H1 (cell line): Measurements from ENCODE around the gene OCIAD1. TPM values are rescaled to one million over a fixed set of nuclear protein-coding genes. Genes with fewer than 3 reads are reported as not detected.

Experiments used
- CTCF ChIA-PET: fragments of 300-600 bp; sonication (Branson Sonifier 250); formaldehyde crosslinking; loops from one replicate; lab custom pipeline; 2021; ENCODE audit not compliant: partially characterized antibody; lab: Charles Lee
- POLR2A ChIA-PET: fragments of 300-600 bp; sonication (Branson Sonifier 250); formaldehyde crosslinking; loops from one replicate; lab custom pipeline; 2021; ENCODE audit warnings: inconsistent platforms; ENCODE audit not compliant: partially characterized antibody; lab: Charles Lee
- DNase-seq, 2 experiments: peaks; one replicate each; pipeline versions ENCODE4 v3.0.0 to v3.0.0-alpha.2; 2010 to 2022; ENCODE audit warnings: low spot score in 2 of 2, low read depth in 1 of 2, mixed read lengths in 1 of 2
- FAIRE-seq: peaks from 2 replicates; lab custom pipeline; 2011; peaks lifted over from hg19 to GRCh38; lab: Jason Lieb, UNC
- H2AFZ ChIP-seq: 2 replicates; pipeline ENCODE4 v1.8.1; 2012; ENCODE audit warnings: low read length, inconsistent platforms
- H2AK5ac ChIP-seq: 2 replicates; pipeline ENCODE4 v1.6.1; 2013; ENCODE audit warnings: low read depth, low read length
- H2BK120ac ChIP-seq: replicated peaks from 2 replicates; pipeline ENCODE3; 2013; ENCODE audit warnings: low read depth, low read length, inconsistent platforms
- H2BK12ac ChIP-seq: 2 replicates; pipeline ENCODE4 v1.6.1; 2013; ENCODE audit warnings: low read depth, low read length
- H2BK15ac ChIP-seq: 2 replicates; pipeline ENCODE4 v1.6.1; 2013; ENCODE audit warnings: low read length
- H2BK20ac ChIP-seq: 2 replicates; pipeline ENCODE4 v1.6.1; 2013; ENCODE audit warnings: low read length
- H2BK5ac ChIP-seq: 2 replicates; pipeline ENCODE4 v1.6.1; 2013; ENCODE audit warnings: low read depth, low read length
- H3K14ac ChIP-seq: 2 replicates; pipeline ENCODE4 v1.6.1; 2013; ENCODE audit warnings: inconsistent platforms; ENCODE audit not compliant: insufficient read length
- H3K18ac ChIP-seq: 2 replicates; pipeline ENCODE4 v1.6.1; 2013; ENCODE audit warnings: low read length; ENCODE audit errors: extremely low read depth
- H3K23ac ChIP-seq: 2 replicates; pipeline ENCODE4 v1.6.1; 2013; ENCODE audit warnings: inconsistent platforms; ENCODE audit not compliant: insufficient read length
- H3K23me2 ChIP-seq: 2 replicates; pipeline ENCODE4 v1.6.1; 2013; ENCODE audit warnings: low read depth, low read length
- H3K27ac ChIP-seq: 2 replicates; pipeline ENCODE4 v1.6.1; 2011; ENCODE audit warnings: low read depth, low read length, inconsistent platforms
- H3K27me3 ChIP-seq, 4 experiments: replicated peaks in 1 of 4; 1 replicate in 1 of 4; 2 replicates in 3 of 4; pipeline versions ENCODE4 v1.6.1 to v1.8.1; 2011 to 2013; ENCODE audit warnings: low read length in 3 of 4, mild to moderate bottlenecking in 3 of 4, inconsistent platforms in 2 of 4, mixed read lengths in 2 of 4, moderate library complexity in 1 of 4; ENCODE audit not compliant: control insufficient read depth in 3 of 4, insufficient read depth in 3 of 4; ENCODE audit errors: extremely low read depth in 1 of 4
- H3K36me3 ChIP-seq, 4 experiments: 2 replicates each; pipeline versions ENCODE4 v1.6.1 to v1.8.1; 2011 to 2013; ENCODE audit warnings: mild to moderate bottlenecking in 4 of 4, low read length in 3 of 4, moderate library complexity in 2 of 4, control low read depth in 1 of 4, inconsistent platforms in 1 of 4; ENCODE audit not compliant: insufficient read depth in 4 of 4, control insufficient read depth in 2 of 4
- H3K4ac ChIP-seq: replicated peaks from 2 replicates; pipeline ENCODE3; 2013; ENCODE audit warnings: low read length, low read depth, mixed read lengths, inconsistent platforms; ENCODE audit not compliant: insufficient read length
- H3K4me1 ChIP-seq, 4 experiments: replicated peaks in 1 of 4; 1 replicate in 1 of 4; 2 replicates in 3 of 4; pipeline versions ENCODE4 v1.6.1 to v1.8.1; 2011 to 2013; ENCODE audit warnings: low read length in 3 of 4, inconsistent platforms in 2 of 4, mixed read lengths in 1 of 4; ENCODE audit not compliant: insufficient read depth in 4 of 4, control insufficient read depth in 3 of 4
- H3K4me2 ChIP-seq, 2 experiments: 2 replicates each; pipeline versions ENCODE4 v1.6.1 to v1.8.1; 2011 to 2013; ENCODE audit warnings: low read depth in 2 of 2, low read length in 2 of 2, control low read depth in 1 of 2, inconsistent platforms in 1 of 2, mild to moderate bottlenecking in 1 of 2; ENCODE audit not compliant: insufficient read depth in 1 of 2
- H3K4me3 ChIP-seq, 4 experiments: fragments of 200-600, 300-600 bp in 1 of 4; sonication (generic), shearing (Covaris generic), sonication (Bioruptor Twin) in 1 of 4; 2 replicates each; pipeline versions ENCODE4 v1.5.1 to v1.8.1; 2011 to 2016; ENCODE audit warnings: low read length in 4 of 4, low read depth in 3 of 4, control low read depth in 2 of 4, inconsistent platforms in 2 of 4, mild to moderate bottlenecking in 2 of 4, mixed read lengths in 1 of 4, moderate library complexity in 1 of 4; ENCODE audit not compliant: insufficient read depth in 2 of 4; ENCODE audit errors: extremely low read depth in 1 of 4
- H3K56ac ChIP-seq: replicated peaks from 2 replicates; pipeline ENCODE3; 2013; ENCODE audit warnings: low read depth, mild to moderate bottlenecking, mixed read lengths, low read length, inconsistent platforms; ENCODE audit not compliant: insufficient read length
- H3K79me1 ChIP-seq: 2 replicates; pipeline ENCODE4 v1.6.1; 2013; ENCODE audit warnings: low read depth, low read length, control low read depth
- H3K79me2 ChIP-seq, 2 experiments: 2 replicates each; pipeline versions ENCODE4 v1.6.1 to v1.8.1; 2012 to 2013; ENCODE audit warnings: low read length in 2 of 2, mild to moderate bottlenecking in 2 of 2, inconsistent platforms in 1 of 2; ENCODE audit not compliant: insufficient read depth in 2 of 2, control insufficient read depth in 1 of 2
- H3K9ac ChIP-seq, 4 experiments: replicated peaks in 1 of 4; 1 replicate in 1 of 4; 2 replicates in 3 of 4; pipeline versions ENCODE4 v1.6.1 to v1.8.1; 2011 to 2013; ENCODE audit warnings: low read depth in 3 of 4, low read length in 3 of 4, control low read depth in 2 of 4, mild to moderate bottlenecking in 2 of 4, moderate library complexity in 2 of 4, inconsistent platforms in 1 of 4; ENCODE audit errors: extremely low read depth in 1 of 4
- H3K9me3 ChIP-seq, 2 experiments: 2 replicates each; pipeline versions ENCODE4 v1.6.1 to v1.8.1; 2012 to 2013; ENCODE audit warnings: mild to moderate bottlenecking in 2 of 2, moderate library complexity in 2 of 2, control low read depth in 1 of 2, inconsistent platforms in 1 of 2, low read depth in 1 of 2, low read length in 1 of 2, mixed read lengths in 1 of 2; ENCODE audit not compliant: insufficient read depth in 2 of 2
- H4K20me1 ChIP-seq, 2 experiments: replicated peaks in 1 of 2; 2 replicates each; pipeline versions ENCODE3 to v1.8.1; 2011 to 2013; ENCODE audit warnings: inconsistent platforms in 2 of 2, low read length in 2 of 2, mild to moderate bottlenecking in 1 of 2; ENCODE audit not compliant: insufficient read depth in 2 of 2, control insufficient read depth in 1 of 2
- H4K5ac ChIP-seq: 2 replicates; pipeline ENCODE4 v1.6.1; 2013; ENCODE audit warnings: low read length, low read depth, mixed read lengths, inconsistent platforms; ENCODE audit not compliant: insufficient read length
- H4K8ac ChIP-seq: 2 replicates; pipeline ENCODE4 v1.8.0; 2013; ENCODE audit warnings: mild to moderate bottlenecking, moderate library complexity, low read length, inconsistent platforms; ENCODE audit not compliant: insufficient read depth; ENCODE audit errors: extremely low read depth
- H4K91ac ChIP-seq: replicated peaks from 2 replicates; pipeline ENCODE3; 2013; ENCODE audit warnings: low read length, mixed read lengths, inconsistent platforms; ENCODE audit not compliant: insufficient read length
- ATF2 ChIP-seq: IDR thresholded peaks from 2 replicates; pipeline ENCODE4 v1.6.1; 2012; ENCODE audit warnings: low read length, inconsistent platforms
- KDM1A ChIP-seq: fragments of 200-600, 300-600 bp; sonication (generic); IDR thresholded peaks from 2 replicates; pipeline ENCODE4 v1.7.1; 2016; ENCODE audit warnings: mild to moderate bottlenecking, low read length, borderline replicate concordance
- RNF2 ChIP-seq: fragments of 200-900, 300-1000 bp; sonication (generic); IDR thresholded peaks from 2 replicates; pipeline ENCODE4 v1.7.1; 2016; ENCODE audit warnings: borderline replicate concordance, low read depth, mild to moderate bottlenecking, antibody characterized with exemption, low read length; ENCODE audit not compliant: poor library complexity, severe bottlenecking; ENCODE audit errors: missing control alignments
- YY1 ChIP-seq: IDR thresholded peaks from 2 replicates; pipeline ENCODE4 v1.6.1; 2011; ENCODE audit warnings: low read depth, mild to moderate bottlenecking, low read length
- WGBS, 2 experiments: shearing (Covaris generic) in 1 of 2; methylation state at CpG; one replicate each; pipeline versions ENCODE4 v1.1.6 to v1.1.7; 2013 to 2015; ENCODE audit warnings: low lambda C conversion rate in 2 of 2, mixed read lengths in 2 of 2, inconsistent platforms in 1 of 2, low coverage in 1 of 2, missing lambda C conversion rate in 1 of 2; ENCODE audit not compliant: insufficient replicate concordance in 2 of 2, insufficient coverage in 1 of 2, insufficient read length in 1 of 2; ENCODE audit errors: extremely low coverage in 1 of 2, missing lambda C conversion rate in 1 of 2; 5-methylcytosine and 5-hydroxymethylcytosine counted together
- polyA plus RNA-seq, 7 experiments: library from polyadenylated mRNA; depleted of rRNA in 3 of 7; stranded (reverse) in 5 of 7; unstranded in 2 of 7; fragments of >200 nt in 5 of 7; fragments of 200-250 nt in 2 of 7; gene quantifications; 1 replicate in 5 of 7; 2 replicates in 1 of 7; 4 replicates in 1 of 7; pipeline versions ENCODE4 v1.2.1 to v1.2.3, GENCODE V29; 2011 to 2013; ENCODE audit warnings: missing spikeins in 2 of 7, mixed read lengths in 2 of 7
- total RNA-seq: library from RNA; stranded (reverse); fragmentation: NEBNext Ultra II Directional; extraction: Animal tissue kit (Norgen Biotek cat#: 25700); gene quantifications from 2 replicates; pipeline ENCODE4 v1.2.1, GENCODE V29; 2021

The OCIAD1 gene
- total and polyA plus RNA-seq, 2 of the 8 experiments (the other 6 are each of a cell fraction or from before 2014, with no cell fraction given): 79.9 to 163 TPM

DNA sequence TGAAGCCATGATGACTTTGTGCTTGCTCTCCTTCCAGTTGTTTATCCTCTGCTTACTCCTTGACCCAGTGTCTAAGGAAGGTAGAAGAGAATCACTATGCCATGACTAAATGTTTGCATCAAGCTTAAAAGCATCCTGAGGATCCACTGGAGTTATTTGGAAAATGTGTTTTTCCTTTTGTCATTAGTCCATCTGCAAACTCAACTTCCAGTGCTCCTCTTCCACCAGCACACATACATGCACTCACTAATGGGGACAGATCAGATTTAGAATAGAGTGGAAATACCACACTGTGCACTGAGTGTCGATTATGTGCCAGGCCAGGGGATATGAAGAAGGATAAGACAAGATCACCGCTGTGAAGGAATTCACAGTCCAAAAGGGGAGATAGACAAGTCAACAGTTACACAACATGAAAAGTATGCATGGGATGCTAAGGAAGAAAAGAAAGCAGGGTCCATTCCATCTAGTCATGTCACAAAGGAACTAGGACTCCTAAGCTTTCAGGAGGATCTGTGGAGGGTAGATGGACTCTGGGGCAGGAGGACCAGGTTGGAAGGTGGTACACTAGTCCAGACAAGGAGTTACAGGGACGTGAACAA, 73.8 kb downstream of the OCIAD1 start:
- H2BK15ac ChIP-seq: no peak overlapping the region
- no peak overlapping the region for H4K91ac ChIP-seq
- no peaks in the 10 kb centered on the region for H3K27me3 ChIP-seq
- H3K23ac ChIP-seq: no peak overlapping the region
- FAIRE-seq (no peak), DNase-seq (no peak)
- no peaks in the 10 kb centered on the region; a peak in 1 of 4 replicates for H3K79me2 ChIP-seq
- no peak overlapping the region for H4K8ac ChIP-seq
- WGBS, 2 experiments: 87% methylated on average over 3 of the region's 3 CpGs; no CpG with 5 or more reads in 1 of the 2 experiments
- no peak overlapping the region for H2BK20ac ChIP-seq
- no peak overlapping the region for H3K4me3 ChIP-seq
- no peak overlapping the region for H3K56ac ChIP-seq
- peaks cover 8% of the 10 kb centered on the region for H3K23me2 ChIP-seq
- ChIA-PET POLR2A (no interaction called here), CTCF (interaction anchor here (0.6 to 2.1 kb wide), 5 partner anchors 8 to 334 kb away, joined by 3 to 9 read pairs (median 3); no protein-coding TSS in a partner anchor)
- H4K20me1 ChIP-seq: peaks cover 0 to 4% of the 10 kb centered on the region in 2 experiments
- H3K18ac ChIP-seq: no peak overlapping the region
- no peak overlapping the region for H3K4ac ChIP-seq
- no peak overlapping the region for H3K14ac ChIP-seq
- H3K4me1 ChIP-seq: peaks cover 0 to 9% (median 4%) of the 10 kb centered on the region in 4 experiments; a peak in 6 of 7 replicates
- no peak overlapping the region for H2BK120ac ChIP-seq
- H2BK5ac ChIP-seq: no peak overlapping the region
- H4K5ac ChIP-seq: no peak overlapping the region
- no peak overlapping the region for H3K9ac ChIP-seq
- no peaks in the 10 kb centered on the region; the same call in 1 of the 2 replicates for H3K79me1 ChIP-seq
- H3K9me3 ChIP-seq: no peaks in the 10 kb centered on the region
- H2BK12ac ChIP-seq: no peak overlapping the region
- peak overlapping the region in 1 of 2 experiments; percentile 2; a peak in 1 of 4 replicates for H3K4me2 ChIP-seq
- H2AK5ac ChIP-seq: no peak overlapping the region
- no peak overlapping the region for H3K27ac ChIP-seq
- peaks cover 6 to 19% (median 13%) of the 10 kb centered on the region in 4 experiments; a peak in 7 of 8 replicates for H3K36me3 ChIP-seq
- no peak overlapping the region for H2AFZ ChIP-seq
- no peak for TF ChIP-seq ATF2
- no peak for TF ChIP-seq KDM1A
- TF ChIP-seq YY1: no peak
- no peak for TF ChIP-seq RNF2
